ENCODE measurements around the gene SELENON. TPM values are rescaled to one million over a fixed set of nuclear protein-coding genes. Genes with fewer than 3 reads are reported as not detected.
"Not testable (repeated sequence)": the region's sequence is repeated elsewhere in the genome, so short reads cannot be mapped to it uniquely, and the experiment has no call there.

SELENON gene
- total RNA-seq, 1 experiment from 2014 or later = 29.3 TPM

- DNase-seq (ENCODE audit: extremely low read depth, low read depth) = no peak
These were observed 20.5 kb downstream of the SELENON start for GRCh38 chr1:25820247-25821111.

GRCh38 chr1:25821112-25821476 lies 21.1 kb downstream of the SELENON start:
- no peak for DNase-seq (ENCODE audit: extremely low read depth, low read depth)

GRCh38 chr1:25821630-25822091 lies 21.7 kb downstream of the SELENON start:
- DNase-seq (ENCODE audit: extremely low read depth, low read depth) = no peak

GRCh38 chr1:25825605-25826004 lies 25.6 kb downstream of the SELENON start:
- DNase-seq (ENCODE audit: extremely low read depth, low read depth) = no peak

- DNase-seq (ENCODE audit: extremely low read depth, low read depth) = no peak
These were observed 26.6 kb downstream of the SELENON start for GRCh38 chr1:25826571-25826970.

- DNase-seq (ENCODE audit: extremely low read depth, low read depth) = no peak
These were observed 28.5 kb downstream of the SELENON start for GRCh38 chr1:25828491-25828890.

- DNase-seq (ENCODE audit: extremely low read depth, low read depth) = no peak
These were observed 29.1 kb downstream of the SELENON start for GRCh38 chr1:25829046-25829445.

GRCh38 chr1:25831569-25832196 lies 31.7 kb downstream of the SELENON start:
- no peak for DNase-seq (ENCODE audit: extremely low read depth, low read depth)

- DNase-seq (ENCODE audit: extremely low read depth, low read depth) = no peak
These were observed 32.5 kb downstream of the SELENON start for GRCh38 chr1:25832336-25833037.

- DNase-seq (ENCODE audit: extremely low read depth, low read depth) = no peak
These were observed 33.2 kb downstream of the SELENON start for GRCh38 chr1:25833158-25833557.

- DNase-seq (ENCODE audit: extremely low read depth, low read depth) = no peak
These were observed 34.9 kb downstream of the SELENON start for GRCh38 chr1:25834894-25835293.

GRCh38 chr1:25836695-25837094 lies 36.7 kb downstream of the SELENON start:
- no peak for DNase-seq (ENCODE audit: extremely low read depth, low read depth)

GRCh38 chr1:25837262-25837875 lies 37.4 kb downstream of the SELENON start:
- no peak for DNase-seq (ENCODE audit: extremely low read depth, low read depth)

GRCh38 chr1:25839808-25840207 lies 39.8 kb downstream of the SELENON start:
- DNase-seq (ENCODE audit: extremely low read depth, low read depth) = not testable (repeated sequence)

- DNase-seq (ENCODE audit: extremely low read depth, low read depth) = no peak
These were observed 43.5 kb downstream of the SELENON start for GRCh38 chr1:25843483-25843882.

- DNase-seq (ENCODE audit: extremely low read depth, low read depth) = no peak
These were observed 44.7 kb downstream of the SELENON start for GRCh38 chr1:25844536-25845337.

GRCh38 chr1:25845664-25846063 lies 45.7 kb downstream of the SELENON start:
- DNase-seq (ENCODE audit: extremely low read depth, low read depth) = no peak

- DNase-seq (ENCODE audit: extremely low read depth, low read depth) = no peak
These were observed 47.9 kb downstream of the SELENON start for GRCh38 chr1:25847929-25848328.

GRCh38 chr1:25848531-25848930 lies 48.5 kb downstream of the SELENON start:
- no peak for DNase-seq (ENCODE audit: extremely low read depth, low read depth)

GRCh38 chr1:25854554-25854953 lies 54.6 kb downstream of the SELENON start:
- no peak for DNase-seq (ENCODE audit: extremely low read depth, low read depth)
